ENCODE measurements around the gene ZNF786.
"Not testable (repeated sequence)": the region's sequence is repeated elsewhere in the genome, so short reads cannot be mapped to it uniquely, and the experiment has no call there.

ZNF786 gene

DNA sequence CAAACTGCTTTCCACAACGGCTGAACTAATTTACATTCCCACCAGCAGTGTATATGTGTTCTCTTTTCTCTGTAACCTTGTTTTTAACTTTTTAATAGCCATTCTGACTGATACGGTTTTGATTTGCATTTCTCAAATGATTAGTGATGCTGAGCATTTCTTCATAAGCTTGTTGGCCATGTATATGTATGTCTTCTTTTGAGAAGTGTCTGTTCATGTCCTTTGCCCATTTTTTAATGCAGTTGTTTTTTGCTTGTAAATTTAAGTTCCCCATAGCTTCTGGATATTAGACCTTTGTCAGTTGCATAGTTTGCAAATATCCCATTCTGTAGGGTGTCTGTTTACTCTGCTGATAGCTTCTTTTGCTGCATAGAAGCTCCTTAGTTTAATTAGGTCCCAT is 6.1 kb downstream of the ZNF786 start:
- DNase-seq (ENCODE audit: low spot score): no peak

- DNase-seq (ENCODE audit: low spot score): no peak
Observed at GRCh38 chr7:149081914-149082313, 8.6 kb downstream of the ZNF786 start.

DNA sequence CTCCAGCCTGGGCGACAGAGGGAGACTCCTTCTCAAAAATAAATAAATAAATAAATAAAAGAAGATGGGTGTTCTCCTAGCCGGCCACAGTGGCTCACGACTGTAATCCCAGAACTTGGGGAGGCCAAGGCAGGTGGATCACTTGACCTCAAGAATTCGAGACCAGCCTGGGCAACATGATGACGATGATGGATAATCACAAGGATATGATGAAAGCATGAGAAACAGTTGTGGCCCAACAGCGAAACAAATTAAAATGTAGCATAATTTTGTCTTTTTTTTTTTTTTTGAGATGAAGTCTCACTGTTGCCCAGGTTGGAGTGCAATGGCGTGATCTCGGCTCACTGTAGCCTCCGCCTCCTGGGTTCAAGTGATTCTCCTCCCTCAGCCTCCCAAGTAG is 12.9 kb downstream of the ZNF786 start:
- no peak for DNase-seq (ENCODE audit: low spot score)

DNA sequence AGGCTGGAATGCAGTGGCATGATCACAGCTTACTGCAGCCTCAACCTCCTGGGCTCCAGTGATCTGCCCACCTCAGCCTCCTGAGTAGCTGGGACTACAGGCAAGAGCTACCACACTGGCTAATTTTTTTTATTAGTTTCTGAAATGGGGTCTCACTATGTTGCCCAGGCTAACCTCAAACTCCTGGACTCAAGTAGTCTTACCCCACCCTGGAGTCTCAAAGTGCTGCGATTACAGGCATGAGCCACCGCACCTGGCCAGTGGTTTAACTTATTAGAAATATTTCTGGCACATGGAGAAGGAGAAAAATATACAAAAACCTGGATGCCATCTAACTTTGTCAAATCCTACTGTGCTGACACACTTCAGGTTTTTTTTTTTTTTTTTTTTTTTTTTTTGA is 15.2 kb downstream of the ZNF786 start:
- DNase-seq (ENCODE audit: low spot score): no peak

- no peak for DNase-seq (ENCODE audit: low spot score)
Observed at GRCh38 chr7:149074116-149074885, 16.2 kb downstream of the ZNF786 start.

GRCh38 chr7:149072438-149072775 is 18.1 kb downstream of the ZNF786 start:
- no peak for DNase-seq (ENCODE audit: low spot score)

DNA sequence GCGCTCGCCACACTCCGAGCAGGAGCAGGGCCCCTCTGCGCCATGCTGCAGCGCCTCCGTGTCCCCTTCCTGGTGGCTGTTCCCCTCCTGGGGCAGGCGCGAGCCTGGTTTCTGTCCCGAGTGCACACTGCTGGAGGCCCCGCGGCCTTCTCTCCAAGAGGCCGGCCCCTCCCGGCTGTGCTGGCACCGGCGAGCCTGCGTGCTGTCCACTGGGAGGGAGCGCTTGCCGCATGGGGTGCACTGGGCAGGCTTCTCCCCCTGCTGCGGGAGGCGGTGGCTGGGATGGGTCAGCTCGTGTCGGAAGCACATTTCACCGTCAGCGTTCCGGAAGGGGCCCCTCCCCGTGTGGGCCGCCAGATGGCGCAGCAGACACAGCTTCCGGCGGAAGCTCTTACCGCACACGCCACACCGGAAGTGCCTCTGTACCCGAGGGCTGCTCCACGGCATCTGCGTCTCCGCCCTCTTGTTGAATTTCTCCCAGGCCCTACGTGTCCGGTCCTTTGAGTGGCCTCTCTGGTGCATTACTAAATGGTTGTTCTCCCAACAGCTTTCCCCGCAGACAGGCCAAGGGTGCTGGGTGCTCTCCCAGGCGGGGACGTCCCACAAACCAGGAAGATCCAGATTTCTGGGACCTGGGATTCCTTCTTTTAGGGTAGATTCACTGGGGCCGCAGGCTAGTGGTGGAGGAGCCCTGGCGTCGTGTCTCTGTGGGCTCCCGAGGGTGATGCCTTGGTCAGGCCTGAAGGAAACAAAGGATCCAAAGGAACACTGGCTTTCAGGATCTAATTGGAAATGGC is 18.7 kb downstream of the ZNF786 start:
- DNase-seq (ENCODE audit: low spot score): peak; percentile 26

DNA sequence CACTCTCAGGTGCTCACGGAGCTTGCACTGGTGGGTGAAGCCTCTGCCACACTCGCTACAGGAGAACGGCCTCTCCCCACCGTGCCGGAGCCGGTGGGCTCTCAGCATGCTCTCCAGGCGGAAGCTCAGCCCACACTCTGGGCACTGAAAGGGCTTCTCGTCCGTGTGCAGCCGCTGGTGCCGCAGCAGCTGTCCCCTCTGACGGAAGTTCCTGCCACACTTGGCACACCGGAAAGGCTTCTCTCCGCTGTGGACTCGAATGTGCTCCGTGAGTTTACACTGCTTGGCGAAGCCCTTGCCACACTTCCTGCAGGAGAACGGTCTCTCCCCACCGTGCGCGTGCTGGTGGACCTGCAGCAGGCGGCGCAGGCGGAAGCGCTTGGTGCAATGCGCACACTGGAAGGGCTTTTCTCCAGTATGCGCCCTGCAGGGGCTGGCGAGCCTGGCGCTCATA is 19.3 kb downstream of the ZNF786 start:
- no peak for DNase-seq (ENCODE audit: low spot score)

GRCh38 chr7:149070372-149071125 is 20.0 kb downstream of the ZNF786 start:
- DNase-seq (ENCODE audit: low spot score): no peak

DNA sequence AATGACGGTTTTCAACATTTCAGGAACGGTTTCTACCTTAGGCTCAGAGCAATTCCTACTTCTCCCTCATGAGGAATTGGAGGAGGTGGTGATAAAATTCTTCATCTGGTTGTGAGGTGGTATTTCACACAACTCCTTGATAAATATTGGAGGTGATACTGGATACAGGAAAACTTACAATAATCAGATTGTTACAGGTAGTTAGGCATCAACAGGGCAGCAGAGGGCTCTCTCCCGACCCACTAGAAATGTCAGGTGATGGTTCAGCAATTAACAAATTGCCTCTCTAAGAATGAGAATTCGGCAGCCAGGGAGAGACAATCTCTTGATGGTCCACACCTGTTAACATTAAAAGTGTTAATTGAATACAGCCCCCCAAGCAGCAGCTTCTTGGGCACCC is 22.6 kb downstream of the ZNF786 start:
- no peak for DNase-seq (ENCODE audit: low spot score)

DNA sequence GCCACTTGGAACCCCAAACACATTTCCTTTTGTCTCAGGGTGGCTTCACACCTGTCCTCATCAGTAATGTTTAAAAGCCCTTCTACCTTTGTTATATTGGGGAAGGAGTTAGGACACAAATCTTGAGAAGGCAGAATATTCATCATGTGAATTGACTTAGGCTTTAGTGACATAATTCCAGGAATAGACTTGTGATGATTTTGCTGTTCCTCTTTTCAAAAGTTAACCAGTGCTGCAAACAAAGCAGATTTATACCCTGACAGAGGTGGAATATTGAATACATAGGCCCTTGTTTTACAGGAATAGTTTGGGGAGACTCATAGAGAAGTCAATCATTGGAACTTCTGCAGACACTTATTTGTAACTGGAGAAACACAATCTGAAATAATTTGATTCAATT is 27.0 kb downstream of the ZNF786 start:
- DNase-seq (ENCODE audit: low spot score): no peak

DNA sequence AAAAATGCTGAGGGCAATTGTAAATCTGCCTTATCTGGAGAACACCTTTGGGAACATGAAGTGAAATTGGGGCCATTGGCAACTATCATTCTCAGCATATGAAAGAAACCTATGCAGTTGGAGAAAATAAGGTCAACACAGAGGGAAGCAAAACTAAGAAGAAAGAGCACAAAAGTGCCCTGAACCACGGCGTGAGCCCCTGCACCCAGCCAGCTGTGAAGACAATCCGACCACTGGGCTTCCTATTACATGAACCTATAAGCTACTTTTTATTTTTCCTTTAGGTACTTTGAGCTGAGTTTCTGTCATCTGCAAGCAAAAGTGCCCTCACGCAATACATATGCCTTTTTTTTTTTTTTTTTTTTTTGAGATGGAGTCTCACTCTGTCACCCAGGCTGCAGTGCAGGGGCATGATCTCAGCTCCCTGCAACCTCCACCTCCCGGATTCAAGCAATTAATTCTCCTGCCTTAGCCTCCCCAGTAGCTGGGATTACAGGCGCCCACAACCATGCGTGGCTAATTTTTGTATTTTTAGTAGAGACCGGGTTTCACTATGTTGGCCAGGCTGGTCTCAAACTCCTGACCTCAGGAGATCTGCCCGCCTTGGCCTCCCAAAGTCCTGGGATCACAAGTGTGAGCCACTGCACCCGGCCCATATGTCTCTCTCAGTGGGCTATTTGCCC is 28.2 kb downstream of the ZNF786 start:
- not testable (repeated sequence) for DNase-seq (ENCODE audit: low spot score)

GRCh38 chr7:149060156-149060555 is 30.4 kb downstream of the ZNF786 start:
- no peak for DNase-seq (ENCODE audit: low spot score)

DNA sequence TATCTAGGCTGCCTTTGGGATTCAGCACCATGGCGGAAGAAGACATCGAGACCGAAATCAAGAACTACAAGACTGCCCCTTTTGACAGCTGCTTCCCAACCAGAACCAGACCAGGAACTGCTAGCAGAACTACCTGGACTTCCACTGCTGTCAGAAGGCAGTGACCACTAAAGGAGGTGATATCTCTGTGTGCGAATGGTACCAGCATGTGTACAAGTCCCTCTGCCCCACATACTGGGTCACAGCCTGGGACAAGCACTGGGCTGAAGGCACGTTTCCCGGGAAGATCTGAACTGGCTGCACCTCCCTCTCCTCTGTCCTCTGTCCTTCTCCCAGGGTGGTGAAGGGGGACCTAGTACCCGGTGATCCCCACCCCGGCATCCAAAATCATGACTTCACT is 36.6 kb downstream of the ZNF786 start:
- no peak for DNase-seq (ENCODE audit: low spot score)

GRCh38 chr7:149053384-149053783 is 37.1 kb downstream of the ZNF786 start:
- no peak for DNase-seq (ENCODE audit: low spot score)

DNA sequence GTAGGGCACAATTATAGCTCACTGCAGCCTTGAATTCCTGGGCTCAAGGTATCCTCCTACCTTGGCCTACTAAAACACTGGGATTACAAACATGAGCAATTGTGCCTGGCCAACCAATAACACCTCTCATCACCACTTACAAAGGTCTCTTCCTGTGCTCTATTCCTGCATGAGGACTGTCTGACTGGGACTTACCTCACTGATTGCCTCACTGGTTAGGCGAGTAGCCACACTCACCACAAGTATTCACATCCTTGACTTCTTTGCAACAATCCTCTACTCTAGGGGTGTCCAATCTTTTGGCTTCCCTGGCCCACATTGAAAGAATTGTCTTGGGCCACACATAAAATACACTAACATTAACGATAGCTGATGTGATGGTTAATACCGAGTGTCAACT is 39.6 kb downstream of the ZNF786 start:
- DNase-seq (ENCODE audit: low spot score): no peak

GRCh38 chr7:149048805-149049204 is 41.7 kb downstream of the ZNF786 start:
- no peak for DNase-seq (ENCODE audit: low spot score)

GRCh38 chr7:149046416-149046815 is 44.1 kb downstream of the ZNF786 start:
- no peak for DNase-seq (ENCODE audit: low spot score)

- no peak for DNase-seq (ENCODE audit: low spot score)
Observed at GRCh38 chr7:149043936-149044335, 46.6 kb downstream of the ZNF786 start.

- DNase-seq (ENCODE audit: low spot score): no peak
Observed at GRCh38 chr7:149041350-149041749, 49.2 kb downstream of the ZNF786 start.

GRCh38 chr7:149038641-149039040 is 51.9 kb downstream of the ZNF786 start:
- not testable (repeated sequence) for DNase-seq (ENCODE audit: low spot score)

DNA sequence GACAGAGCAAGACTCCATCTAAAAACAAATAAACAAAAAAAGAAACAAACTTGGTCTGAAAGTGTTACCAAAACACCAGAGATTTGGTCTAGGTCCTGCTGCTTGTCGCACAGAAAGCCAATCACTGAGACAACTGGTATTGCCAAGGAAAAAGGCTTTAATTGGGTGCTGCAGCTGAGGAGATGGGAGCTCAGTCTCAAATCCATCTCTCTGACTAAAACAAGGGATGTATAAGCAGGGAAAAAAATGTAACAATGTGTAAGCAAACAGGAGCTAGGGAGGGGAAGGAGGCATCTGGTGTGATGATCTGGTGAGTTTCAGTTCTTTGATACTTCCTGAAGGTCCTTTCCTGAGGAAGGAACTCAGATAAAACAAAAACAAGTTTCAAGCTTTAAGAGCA is 53.8 kb downstream of the ZNF786 start:
- DNase-seq (ENCODE audit: low spot score): no peak

All from SK-N-DZ (cell line).